GM06990 (cell line): ENCODE data around the gene MT1E.

ENCODE experiments used
- DNase-seq: peaks from one replicate; pipeline ENCODE4 v3.0.0-alpha.2; 2011; ENCODE audit not compliant: insufficient read length; ENCODE audit errors: extremely low read depth
- H3K27me3 ChIP-seq: replicated peaks from 2 replicates; pipeline ENCODE4 v1.6.0; 2011; ENCODE audit warnings: low read length; ENCODE audit not compliant: control insufficient read depth, insufficient read depth
- H3K36me3 ChIP-seq: 2 replicates; pipeline ENCODE4 v1.5.1; 2011; ENCODE audit warnings: low read length; ENCODE audit not compliant: control insufficient read depth, insufficient read depth
- H3K4me3 ChIP-seq: replicated peaks from 2 replicates; pipeline ENCODE4 v1.5.1; 2011; ENCODE audit warnings: low read depth, mild to moderate bottlenecking, control low read depth, low read length
- CTCF ChIP-seq: IDR thresholded peaks from 2 replicates; pipeline ENCODE4 v1.5.1; 2011; ENCODE audit warnings: low read length, control low read depth, mild to moderate bottlenecking, inconsistent platforms; ENCODE audit not compliant: insufficient read depth, poor library complexity, severe bottlenecking

The MT1E gene

GRCh38 chr16:56604966-56605365 is 20.6 kb upstream of the MT1E start:
- no peaks in the 10 kb centered on the region for H3K36me3 ChIP-seq
- no peaks in the 10 kb centered on the region for H3K27me3 ChIP-seq
- DNase-seq = no peak
- H3K4me3 ChIP-seq = no peak overlapping the region
- TF ChIP-seq CTCF = no peak

- no peak overlapping the region for H3K4me3 ChIP-seq
- TF ChIP-seq CTCF = no peak
- H3K27me3 ChIP-seq = no peaks in the 10 kb centered on the region
Observed at GRCh38 chr16:56605475-56605874, 20.1 kb upstream of the MT1E start.

GRCh38 chr16:56606071-56606475 is 19.5 kb upstream of the MT1E start:
- no peaks in the 10 kb centered on the region for H3K36me3 ChIP-seq
- H3K27me3 ChIP-seq = no peaks in the 10 kb centered on the region
- TF ChIP-seq CTCF = no peak
- DNase-seq = no peak
- no peak overlapping the region for H3K4me3 ChIP-seq

More at GRCh38 chr16:56605475-56605874, 20.1 kb upstream of the MT1E start:
- DNase-seq = no peak
- H3K36me3 ChIP-seq = no peaks in the 10 kb centered on the region

GRCh38 chr16:56606476-56607108 is 19.0 kb upstream of the MT1E start:
- DNase-seq = no peak
- TF ChIP-seq CTCF = no peak
- Histone ChIP-seq H3K27me3 (no peaks in the 10 kb centered on the region), H3K36me3 (no peaks in the 10 kb centered on the region), H3K4me3 (no peak overlapping the region)

DNA sequence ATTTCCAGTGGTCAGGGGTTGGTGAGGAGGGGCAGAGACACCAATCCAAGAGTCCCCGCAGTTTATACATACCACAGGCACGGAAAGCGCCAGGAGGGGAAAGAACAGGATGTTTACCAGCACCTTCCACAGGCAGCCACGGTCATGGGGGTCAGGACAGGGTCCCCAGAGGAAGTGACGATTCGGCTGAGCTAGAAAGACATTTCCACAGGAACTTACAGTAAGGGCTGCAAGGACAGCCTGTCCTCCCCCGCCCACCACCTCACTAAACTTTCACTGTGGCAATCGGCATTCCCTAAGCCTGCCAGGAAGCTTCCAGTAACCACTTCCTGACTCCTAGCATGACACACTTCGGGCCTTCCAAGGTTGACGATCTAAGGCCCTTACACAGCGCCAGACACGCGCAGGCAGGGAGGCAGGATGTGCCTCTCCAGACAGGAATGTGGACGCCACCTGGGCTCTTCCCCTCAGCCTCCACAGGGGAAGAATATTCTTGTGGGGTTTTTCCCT is 18.4 kb upstream of the MT1E start:
- no peaks in the 10 kb centered on the region for H3K27me3 ChIP-seq
- no peak for DNase-seq
- H3K4me3 ChIP-seq = no peak overlapping the region
- TF ChIP-seq CTCF = no peak
- no peaks in the 10 kb centered on the region for H3K36me3 ChIP-seq

GRCh38 chr16:56607675-56608042 is 17.9 kb upstream of the MT1E start:
- no peak for DNase-seq
- no peak for TF ChIP-seq CTCF
- H3K36me3 ChIP-seq = no peaks in the 10 kb centered on the region
- H3K4me3 ChIP-seq = no peak overlapping the region
- H3K27me3 ChIP-seq = no peaks in the 10 kb centered on the region
